Regular cardiac myocyte (primary cell): Measurements from ENCODE around the gene ODF2. TPM values are rescaled to one million over a fixed set of nuclear protein-coding genes. Genes with fewer than 3 reads are reported as not detected.

Experiments used
- total RNA-seq: library from RNA; depleted of rRNA; stranded (reverse); fragments of >200 nt; gene quantifications from 2 replicates; pipeline ENCODE4 v1.2.3, GENCODE V29; 2014

ODF2 gene
- 30.7 and 73.8 TPM in 2 replicates for total RNA-seq

DNA sequence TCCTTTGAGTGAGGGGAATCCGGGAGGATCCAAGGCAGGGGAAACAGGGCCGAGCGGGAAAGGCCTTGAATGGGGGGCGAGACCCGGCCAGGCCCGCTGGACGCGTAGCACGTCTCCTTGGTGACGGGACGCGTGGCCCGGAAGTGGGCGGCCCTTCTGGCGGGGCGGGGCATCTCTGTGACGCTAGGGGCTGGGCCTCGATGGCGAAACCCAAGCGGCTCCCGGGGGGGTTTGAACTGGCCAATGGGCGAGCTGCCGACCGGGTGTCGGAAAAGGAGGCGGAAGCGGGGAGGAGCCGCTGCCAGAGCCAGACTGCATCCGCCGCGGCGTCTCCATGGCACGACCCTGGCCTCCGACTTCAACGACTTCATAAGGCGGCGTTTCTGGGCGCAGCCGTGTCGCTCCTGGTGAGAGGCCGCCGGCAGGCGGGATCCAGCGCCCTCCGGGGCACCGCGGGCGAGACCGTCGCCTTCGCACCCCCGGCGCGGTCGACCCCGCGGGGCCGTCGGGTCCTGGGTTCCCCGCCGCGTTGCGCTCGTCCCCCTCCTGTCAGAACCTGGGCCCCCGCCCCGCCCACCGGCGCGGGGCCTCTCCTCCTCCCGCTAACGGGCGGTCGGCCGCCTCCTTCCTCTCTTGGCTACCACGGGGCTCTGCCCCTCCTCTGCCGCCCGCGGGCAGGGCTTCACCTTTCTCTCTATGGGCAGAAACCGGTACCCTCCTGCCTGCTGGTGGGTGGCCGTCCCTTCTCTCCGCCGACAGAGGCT is at the start of gene ODF2:
Gene ODF2, plus strand, starts transcription at position 158 of the 764 bp plus-strand sequence. Its CDS starts 86 bp downstream, at position 244.

DNA sequence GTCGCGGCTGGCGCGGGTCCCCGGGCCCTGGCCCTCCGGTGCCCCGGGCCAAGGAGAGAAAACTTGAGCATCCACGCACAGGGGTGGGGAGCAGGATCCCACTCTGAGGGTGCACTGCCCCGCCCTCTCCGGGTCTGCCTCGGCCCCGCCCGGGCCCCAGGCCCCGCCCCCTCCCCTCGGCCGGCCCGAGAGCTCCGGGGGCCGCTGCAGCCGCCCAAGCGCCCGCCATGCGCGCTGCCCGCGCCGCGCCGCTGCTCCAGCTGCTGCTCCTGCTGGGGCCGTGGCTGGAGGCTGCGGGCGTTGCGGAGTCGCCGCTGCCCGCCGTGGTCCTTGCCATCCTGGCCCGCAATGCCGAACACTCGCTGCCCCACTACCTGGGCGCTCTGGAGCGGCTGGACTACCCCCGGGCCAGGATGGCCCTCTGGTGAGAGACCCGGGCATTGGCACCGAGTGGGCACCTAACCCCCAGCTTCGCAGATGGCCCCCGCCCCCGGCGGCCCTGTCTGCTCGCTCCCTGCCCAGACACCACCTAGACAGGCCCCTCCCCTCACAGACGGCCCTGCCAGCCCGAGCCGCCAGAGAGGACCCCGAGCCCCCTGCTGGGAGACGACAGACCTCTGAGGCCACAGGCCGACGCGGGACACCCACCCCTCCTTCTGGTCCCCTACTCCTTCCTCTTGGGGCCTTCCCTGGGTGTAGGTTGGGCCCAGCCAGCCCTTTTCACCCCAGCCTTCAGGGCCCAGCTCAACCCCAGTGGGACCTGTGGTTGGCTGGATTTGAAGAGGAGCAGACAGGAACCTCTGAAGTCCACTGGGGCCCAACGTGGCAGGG is 34.9 kb upstream of the ODF2 start, which contains the start of gene CERCAM:
Gene CERCAM, plus strand, starts transcription at position 207 of the 831 bp plus-strand sequence. Its CDS starts 21 bp downstream, at position 228.

DNA sequence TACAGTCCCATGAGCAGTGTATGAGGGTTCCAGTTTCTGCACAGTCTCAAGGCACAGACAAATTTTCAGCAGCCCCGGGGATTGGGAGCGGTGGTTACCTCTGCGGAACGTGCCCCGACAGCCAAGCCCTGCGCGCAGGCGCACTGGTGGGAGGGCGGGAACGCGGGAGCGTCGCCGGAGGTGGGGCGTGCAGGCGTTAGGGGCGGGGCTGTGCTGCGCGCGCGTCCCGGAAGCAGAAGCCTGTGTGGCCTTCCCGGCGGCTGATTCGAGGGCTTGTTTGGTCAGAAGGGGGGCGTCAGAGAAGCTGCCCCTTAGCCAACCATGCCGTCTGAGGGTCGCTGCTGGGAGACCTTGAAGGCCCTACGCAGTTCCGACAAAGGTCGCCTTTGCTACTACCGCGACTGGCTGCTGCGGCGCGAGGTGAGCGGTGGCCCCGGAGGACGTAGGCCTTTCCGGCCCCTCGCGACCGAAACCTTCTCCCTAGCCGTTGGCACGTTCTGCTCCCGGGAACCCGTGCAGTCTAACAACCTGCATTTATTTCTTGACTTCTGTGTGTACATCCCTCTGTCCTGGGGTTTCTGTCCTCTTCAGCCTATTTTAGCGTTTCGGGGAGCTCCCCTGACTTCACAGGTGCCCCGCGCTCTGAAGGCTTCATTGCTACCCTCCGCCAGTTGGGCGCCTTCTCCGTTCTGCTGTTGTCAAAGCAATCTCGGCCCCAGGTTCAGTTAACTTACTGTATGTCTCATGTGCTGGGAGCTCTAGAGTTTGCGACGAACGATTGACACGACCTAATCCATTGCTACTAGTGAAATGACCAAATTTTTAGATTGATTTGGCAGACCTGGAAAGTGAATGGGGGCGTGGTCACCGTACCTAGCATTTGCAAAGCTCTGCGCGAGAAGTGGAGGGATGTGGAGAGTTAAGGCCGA is 48.9 kb downstream of the ODF2 start, which contains the start of gene GLE1:
Gene GLE1, plus strand, starts transcription at position 235 of the 929 bp plus-strand sequence. Its CDS starts 87 bp downstream, at position 322.

Other genes with a start within 250 kb of the ODF2 start
- 118 and 135 TPM in 2 replicates for gene GOLGA2, start 180.0 kb upstream of the ODF2 start, total RNA-seq
- gene SWI5, start 179.7 kb upstream of the ODF2 start, total RNA-seq, result 20.9 and 41.6 TPM in 2 replicates
- gene TRUB2, start 133.6 kb upstream of the ODF2 start, total RNA-seq, result 9.9 and 15.7 TPM in 2 replicates
- gene COQ4, start 133.2 kb upstream of the ODF2 start, total RNA-seq, result 18.6 and 24.0 TPM in 2 replicates
- gene SLC27A4, start 115.5 kb upstream of the ODF2 start, total RNA-seq, result 10.7 and 25.1 TPM in 2 replicates
- 21.4 and 32.4 TPM in 2 replicates for gene URM1, start 84.6 kb upstream of the ODF2 start, total RNA-seq
- gene CERCAM, start 35.1 kb upstream of the ODF2 start, total RNA-seq, result 61.5 and 181 TPM in 2 replicates
- gene GLE1, start 48.7 kb downstream of the ODF2 start, total RNA-seq, result 22.3 and 44.5 TPM in 2 replicates
- 225 and 309 TPM in 2 replicates for gene SPTAN1, start 96.6 kb downstream of the ODF2 start, total RNA-seq
- gene DYNC2I2, start 200.8 kb downstream of the ODF2 start, total RNA-seq, result 27.9 and 81.9 TPM in 2 replicates
- 352 and 608 TPM in 2 replicates for gene SET, start 233.2 kb downstream of the ODF2 start, total RNA-seq
- 0.28 and 1.7 TPM in 2 replicates for gene PKN3, start 246.5 kb downstream of the ODF2 start, total RNA-seq